DMS79 treated with DMSO at 0.1 percent for 48 hours (cell line): ENCODE data around the gene RASL11B.

Experiments used
- DNase-seq: peaks from one replicate; lab custom pipeline; 2025; lab: John Stamatoyannopoulos, UW

RASL11B gene

GRCh38 chr4:52914051-52914605 is 52.0 kb downstream of the RASL11B start:
- no peak for DNase-seq

GRCh38 chr4:52915191-52915590 is 53.1 kb downstream of the RASL11B start:
- DNase-seq = no peak

- DNase-seq = peak; percentile 49
Observed at GRCh38 chr4:52915730-52916300, 53.7 kb downstream of the RASL11B start.
